ENCODE measurements around the gene EIF2D. TPM values are rescaled to one million over a fixed set of nuclear protein-coding genes. Genes with fewer than 3 reads are reported as not detected.
A peak's percentile ranks its signal among the peaks of the same experiment; 100 is the strongest.

EIF2D gene
- total RNA-seq, 4 donors from 2014 or later, result 52.9 to 62.1 (median 57.0) TPM

DNA sequence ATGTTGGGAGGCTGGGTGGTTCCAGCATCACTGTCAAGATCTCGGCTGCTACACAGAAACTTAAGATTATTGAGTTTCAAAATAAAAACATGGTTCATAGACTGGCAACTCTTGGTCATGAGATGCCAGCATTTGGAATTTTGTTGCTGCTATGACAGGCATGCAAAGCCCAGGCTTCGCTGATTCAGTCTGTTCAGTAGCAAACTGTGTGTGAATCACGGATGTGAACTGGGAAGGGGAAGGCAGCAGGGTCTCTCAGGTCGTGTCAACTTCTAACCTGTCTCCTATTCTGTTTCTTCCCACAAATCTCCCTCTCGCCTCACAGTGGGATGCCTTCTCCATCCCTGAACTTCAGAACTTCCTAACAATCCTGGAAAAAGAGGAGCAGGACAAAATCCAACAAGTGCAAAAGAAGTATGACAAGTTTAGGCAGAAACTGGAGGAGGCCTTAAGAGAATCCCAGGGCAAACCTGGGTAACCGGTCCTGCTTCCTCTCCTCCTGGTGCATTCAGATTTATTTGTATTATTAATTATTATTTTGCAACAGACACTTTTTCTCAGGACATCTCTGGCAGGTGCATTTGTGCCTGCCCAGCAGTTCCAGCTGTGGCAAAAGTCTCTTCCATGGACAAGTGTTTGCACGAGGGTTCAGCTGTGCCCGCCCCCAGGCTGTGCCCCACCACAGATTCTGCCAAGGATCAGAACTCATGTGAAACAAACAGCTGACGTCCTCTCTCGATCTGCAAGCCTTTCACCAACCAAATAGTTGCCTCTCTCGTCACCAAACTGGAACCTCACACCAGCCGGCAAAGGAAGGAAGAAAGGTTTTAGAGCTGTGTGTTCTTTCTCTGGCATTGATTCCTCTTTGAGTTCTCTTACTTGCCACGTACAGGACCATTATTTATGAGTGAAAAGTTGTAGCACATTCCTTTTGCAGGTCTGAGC is 25.5 kb downstream of the EIF2D start:
- Histone ChIP-seq H3K27ac (no peak overlapping the region), H3K4me1 (peaks cover 5 to 13% of the 10 kb centered on the region in 2 donors), H3K4me3 (replicated peaks in 1 of 3) (no peak overlapping the region), H3K27me3 (no peaks in the 10 kb centered on the region), H3K36me3 (peaks cover 3 to 19% of the 10 kb centered on the region in 2 donors), H3K9me3 (no peaks in the 10 kb centered on the region)
- intact Hi-C loops (cut with DNase I), result no loop called here
- no peak for DNase-seq
- 88 to 91% methylated on average over 13 of the region's 13 CpGs for WGBS, 2 donors
- TF ChIP-seq POLR2A (IDR thresholded peaks at IDR 0.05), result no peak
- TF ChIP-seq, protein P1, sequence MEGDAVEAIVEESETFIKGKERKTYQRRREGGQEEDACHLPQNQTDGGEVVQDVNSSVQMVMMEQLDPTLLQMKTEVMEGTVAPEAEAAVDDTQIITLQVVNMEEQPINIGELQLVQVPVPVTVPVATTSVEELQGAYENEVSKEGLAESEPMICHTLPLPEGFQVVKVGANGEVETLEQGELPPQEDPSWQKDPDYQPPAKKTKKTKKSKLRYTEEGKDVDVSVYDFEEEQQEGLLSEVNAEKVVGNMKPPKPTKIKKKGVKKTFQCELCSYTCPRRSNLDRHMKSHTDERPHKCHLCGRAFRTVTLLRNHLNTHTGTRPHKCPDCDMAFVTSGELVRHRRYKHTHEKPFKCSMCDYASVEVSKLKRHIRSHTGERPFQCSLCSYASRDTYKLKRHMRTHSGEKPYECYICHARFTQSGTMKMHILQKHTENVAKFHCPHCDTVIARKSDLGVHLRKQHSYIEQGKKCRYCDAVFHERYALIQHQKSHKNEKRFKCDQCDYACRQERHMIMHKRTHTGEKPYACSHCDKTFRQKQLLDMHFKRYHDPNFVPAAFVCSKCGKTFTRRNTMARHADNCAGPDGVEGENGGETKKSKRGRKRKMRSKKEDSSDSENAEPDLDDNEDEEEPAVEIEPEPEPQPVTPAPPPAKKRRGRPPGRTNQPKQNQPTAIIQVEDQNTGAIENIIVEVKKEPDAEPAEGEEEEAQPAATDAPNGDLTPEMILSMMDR (IDR thresholded peaks at IDR 0.05), result no peak

DNA sequence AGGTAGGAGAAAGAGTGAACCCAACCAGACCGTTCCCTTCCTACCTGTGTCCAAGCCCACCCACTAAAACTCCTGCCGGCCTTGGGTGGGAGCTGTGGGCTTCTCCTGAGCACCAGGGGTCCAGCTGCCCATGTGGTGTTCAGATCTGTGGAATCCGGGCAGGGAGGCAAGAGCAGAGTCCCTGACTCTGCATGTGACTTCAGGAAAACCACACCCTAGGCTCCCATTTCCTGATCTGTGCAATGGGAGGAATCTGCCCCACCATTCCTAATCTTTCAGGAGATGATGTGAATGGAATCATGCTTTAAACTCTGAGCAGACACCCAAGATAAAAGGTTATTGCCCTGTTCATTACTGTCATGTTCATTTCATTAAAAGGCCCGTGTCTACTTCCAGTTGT is 27.6 kb downstream of the EIF2D start:
- no peaks in the 10 kb centered on the region for H3K27me3 ChIP-seq
- H3K36me3 ChIP-seq, result peaks cover 3 to 19% of the 10 kb centered on the region in 2 donors
- no peaks in the 10 kb centered on the region for H3K9me3 ChIP-seq
- TF ChIP-seq, protein P1 (IDR thresholded peaks at IDR 0.05), result no peak
- TF ChIP-seq POLR2A (IDR thresholded peaks at IDR 0.05), result no peak
- intact Hi-C loops (cut with DNase I), result loop anchor here (2.0 to 5.0 kb wide), 2 partner anchors 42 to 94 kb away; no protein-coding TSS in a partner anchor
- no peaks in the 10 kb centered on the region for H3K4me1 ChIP-seq
- no peak overlapping the region for H3K4me3 ChIP-seq (replicated peaks in 1 of 3)
- 71 to 84% methylated on average over 4 of the region's 4 CpGs for WGBS, 2 donors
- H3K27ac ChIP-seq, result no peak overlapping the region
- DNase-seq, result no peak

DNA sequence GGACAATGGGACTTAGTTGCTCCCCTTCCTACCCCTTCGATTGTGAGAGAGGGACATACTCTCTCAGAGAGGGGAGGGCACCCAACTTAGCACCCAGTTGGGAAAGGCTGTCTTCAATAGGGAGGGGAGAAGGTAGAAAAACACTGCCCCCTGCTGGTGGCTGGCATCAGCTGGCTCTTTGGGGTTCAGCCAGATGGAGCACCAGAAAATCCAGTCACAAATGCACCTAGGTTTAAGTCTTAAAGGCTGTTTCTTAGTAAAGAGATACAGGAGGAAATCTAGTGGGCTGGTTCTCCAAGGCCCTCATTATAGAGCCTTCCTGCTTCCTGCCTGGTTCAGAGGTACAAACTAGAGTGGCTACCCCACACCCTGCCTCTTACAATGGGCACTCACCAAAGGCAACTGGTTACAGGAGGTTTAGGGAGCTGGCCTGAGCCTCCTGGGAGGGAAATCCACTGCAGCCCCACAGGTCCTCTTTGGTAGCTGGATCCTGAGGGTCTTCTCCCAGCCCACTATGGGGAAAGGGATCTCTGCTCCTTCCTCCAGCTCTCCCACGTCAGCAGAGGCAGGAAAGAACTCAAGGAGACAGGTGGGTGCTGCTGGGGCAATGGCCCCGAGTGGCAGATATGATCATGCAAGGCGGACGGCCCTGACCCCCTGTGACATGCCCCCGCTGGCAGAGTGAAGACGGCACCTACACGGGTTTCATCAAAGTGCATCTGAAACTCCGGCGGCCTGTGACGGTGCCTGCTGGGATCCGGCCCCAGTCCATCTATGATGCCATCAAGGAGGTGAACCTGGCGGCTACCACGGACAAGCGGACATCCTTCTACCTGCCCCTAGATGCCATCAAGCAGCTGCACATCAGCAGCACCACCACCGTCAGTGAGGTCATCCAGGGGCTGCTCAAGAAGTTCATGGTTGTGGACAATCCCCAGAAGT is 28.3 kb downstream of the EIF2D start:
- no peak overlapping the region for H3K4me3 ChIP-seq (replicated peaks in 1 of 3)
- intact Hi-C loops (cut with DNase I), result loop anchor here (2.0 to 5.0 kb wide), 2 partner anchors 42 to 93 kb away; no protein-coding TSS in a partner anchor
- no peak for TF ChIP-seq POLR2A (IDR thresholded peaks at IDR 0.05)
- TF ChIP-seq, protein P1 (IDR thresholded peaks at IDR 0.05), result peak; percentile 80 to 96 (median 85)
- 78 to 81% methylated on average over 5 to 10 of the region's 16 CpGs for WGBS, 2 donors
- H3K27me3 ChIP-seq, result no peaks in the 10 kb centered on the region
- H3K4me1 ChIP-seq, result no peaks in the 10 kb centered on the region
- peak overlapping the region in 2 of 3 donors; percentile 4 to 6 for H3K27ac ChIP-seq
- H3K9me3 ChIP-seq, result no peaks in the 10 kb centered on the region
- H3K36me3 ChIP-seq, result peaks cover 3 to 19% of the 10 kb centered on the region in 2 donors
- peak; percentile 80 to 82 for DNase-seq

DNA sequence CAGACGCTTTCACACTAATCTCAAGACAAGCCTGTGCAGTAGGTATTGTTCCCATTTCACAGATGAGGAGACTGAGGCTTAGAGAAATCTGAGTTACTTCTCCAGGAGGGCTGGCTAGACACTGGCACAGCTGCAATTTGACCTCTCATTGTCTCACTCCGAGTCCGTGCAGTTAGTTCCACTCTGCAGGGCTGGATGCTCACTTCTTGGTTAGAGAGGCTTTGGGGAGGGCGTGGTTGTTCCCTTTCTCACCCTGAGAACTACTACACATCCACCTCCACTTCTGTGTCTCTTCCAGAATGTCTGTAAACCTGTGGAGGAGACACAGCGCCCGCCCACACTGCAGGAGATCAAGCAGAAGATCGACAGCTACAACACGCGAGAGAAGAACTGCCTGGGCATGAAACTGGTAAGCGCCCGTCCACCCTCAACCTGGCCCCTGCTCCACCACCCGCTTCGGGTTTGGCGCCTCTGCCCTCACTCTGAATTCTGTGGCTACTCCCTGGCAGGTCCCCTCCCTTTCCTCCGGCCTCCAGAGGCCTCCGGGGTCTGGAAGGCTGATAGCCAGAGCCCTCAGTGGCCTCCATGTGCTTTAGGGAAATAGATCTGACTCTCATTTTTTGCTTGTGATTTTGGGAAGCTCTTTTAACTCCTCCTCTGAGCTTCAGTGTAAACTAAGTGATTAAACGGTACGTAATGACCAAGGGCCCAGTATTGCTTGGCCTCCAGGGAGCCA is 29.1 kb downstream of the EIF2D start:
- no peaks in the 10 kb centered on the region for H3K4me1 ChIP-seq
- peak; percentile 35 to 37 for DNase-seq
- H3K4me3 ChIP-seq (replicated peaks in 1 of 3), result no peak overlapping the region
- peak overlapping the region in 2 of 3 donors; percentile 4 to 6 for H3K27ac ChIP-seq
- peaks cover 3 to 18% of the 10 kb centered on the region in 2 donors for H3K36me3 ChIP-seq
- no peaks in the 10 kb centered on the region for H3K27me3 ChIP-seq
- no peak for TF ChIP-seq POLR2A (IDR thresholded peaks at IDR 0.05)
- TF ChIP-seq, protein P1 (IDR thresholded peaks at IDR 0.05), result no peak
- 63 to 75% methylated on average over 15 to 18 of the region's 18 CpGs for WGBS, 2 donors
- intact Hi-C loops (cut with DNase I), result loop anchor here (5.0 kb wide), 1 partner anchor 41 kb away; no protein-coding TSS in a partner anchor
- H3K9me3 ChIP-seq, result no peaks in the 10 kb centered on the region
